Osteocyte (in vitro differentiated cells): Measurements from ENCODE around the gene GCN1. TPM values are rescaled to one million over a fixed set of nuclear protein-coding genes. Genes with fewer than 3 reads are reported as not detected.

Experiments used
- DNase-seq: peaks from one replicate; pipeline ENCODE4 v3.0.0; 2021; ENCODE audit warnings: mixed read lengths; ENCODE audit not compliant: unreplicated experiment; ENCODE audit errors: extremely low spot score
- H3K27ac Mint-ChIP-seq: one replicate; pipeline ENCODE4 v1.8.0; 2021; ENCODE audit warnings: mild to moderate bottlenecking, mixed read lengths; ENCODE audit not compliant: unreplicated experiment
- H3K27me3 Mint-ChIP-seq: one replicate; pipeline ENCODE4 v1.8.0; 2021; ENCODE audit warnings: mixed read lengths; ENCODE audit not compliant: unreplicated experiment
- H3K36me3 Mint-ChIP-seq: one replicate; pipeline ENCODE4 v1.8.0; 2021; ENCODE audit warnings: mixed read lengths; ENCODE audit not compliant: unreplicated experiment
- H3K4me1 Mint-ChIP-seq: one replicate; pipeline ENCODE4 v1.8.0; 2021; ENCODE audit warnings: mixed read lengths; ENCODE audit not compliant: unreplicated experiment
- H3K4me3 Mint-ChIP-seq: one replicate; pipeline ENCODE4 v1.8.0; 2021; ENCODE audit warnings: mild to moderate bottlenecking, moderate library complexity, mixed read lengths; ENCODE audit not compliant: unreplicated experiment
- H3K9me3 Mint-ChIP-seq: one replicate; pipeline ENCODE4 v1.8.0; 2021; ENCODE audit warnings: mixed read lengths; ENCODE audit not compliant: unreplicated experiment
- total RNA-seq: library from RNA; stranded (reverse); gene quantifications from 2 replicates; pipeline ENCODE4 v1.2.1, GENCODE V29; 2021
- TF ChIP-seq, protein P1 (sequence below): fragments of 200-600 bp; sonication (generic); IDR thresholded peaks from 2 replicates; pipeline ENCODE4 v1.5.0; 2021; ENCODE audit warnings: antibody characterized with exemption, mild to moderate bottlenecking, moderate library complexity

GCN1 gene
- total RNA-seq, 1 donor from 2014 or later: 115 TPM

DNA sequence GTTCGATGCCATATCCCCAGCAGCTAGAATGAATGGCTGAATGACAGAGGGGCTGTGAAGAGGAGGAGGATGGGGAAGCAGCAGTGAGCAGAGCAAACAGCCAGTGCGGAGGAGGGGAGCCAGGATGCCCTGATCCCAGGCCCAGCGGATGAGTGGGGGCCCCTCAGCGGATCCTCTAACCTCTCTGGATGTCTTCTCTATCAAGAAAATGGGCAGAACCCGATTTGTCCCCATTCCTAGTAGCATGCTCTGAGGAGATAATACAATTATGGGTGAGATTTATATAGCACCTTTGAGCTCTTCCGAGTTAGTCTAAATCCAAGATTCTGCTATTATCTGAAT, 36.4 kb upstream of the GCN1 start:
- Mint-ChIP-seq H3K4me3 (peak overlapping the region; percentile 46), H3K27me3 (no peaks in the 10 kb centered on the region), H3K27ac (peak overlapping the region; percentile 94), H3K36me3 (no peaks in the 10 kb centered on the region), H3K4me1 (peaks cover 89% of the 10 kb centered on the region), H3K9me3 (no peaks in the 10 kb centered on the region)
- TF ChIP-seq, protein P1, sequence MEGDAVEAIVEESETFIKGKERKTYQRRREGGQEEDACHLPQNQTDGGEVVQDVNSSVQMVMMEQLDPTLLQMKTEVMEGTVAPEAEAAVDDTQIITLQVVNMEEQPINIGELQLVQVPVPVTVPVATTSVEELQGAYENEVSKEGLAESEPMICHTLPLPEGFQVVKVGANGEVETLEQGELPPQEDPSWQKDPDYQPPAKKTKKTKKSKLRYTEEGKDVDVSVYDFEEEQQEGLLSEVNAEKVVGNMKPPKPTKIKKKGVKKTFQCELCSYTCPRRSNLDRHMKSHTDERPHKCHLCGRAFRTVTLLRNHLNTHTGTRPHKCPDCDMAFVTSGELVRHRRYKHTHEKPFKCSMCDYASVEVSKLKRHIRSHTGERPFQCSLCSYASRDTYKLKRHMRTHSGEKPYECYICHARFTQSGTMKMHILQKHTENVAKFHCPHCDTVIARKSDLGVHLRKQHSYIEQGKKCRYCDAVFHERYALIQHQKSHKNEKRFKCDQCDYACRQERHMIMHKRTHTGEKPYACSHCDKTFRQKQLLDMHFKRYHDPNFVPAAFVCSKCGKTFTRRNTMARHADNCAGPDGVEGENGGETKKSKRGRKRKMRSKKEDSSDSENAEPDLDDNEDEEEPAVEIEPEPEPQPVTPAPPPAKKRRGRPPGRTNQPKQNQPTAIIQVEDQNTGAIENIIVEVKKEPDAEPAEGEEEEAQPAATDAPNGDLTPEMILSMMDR: no peak
- no peak for DNase-seq

DNA sequence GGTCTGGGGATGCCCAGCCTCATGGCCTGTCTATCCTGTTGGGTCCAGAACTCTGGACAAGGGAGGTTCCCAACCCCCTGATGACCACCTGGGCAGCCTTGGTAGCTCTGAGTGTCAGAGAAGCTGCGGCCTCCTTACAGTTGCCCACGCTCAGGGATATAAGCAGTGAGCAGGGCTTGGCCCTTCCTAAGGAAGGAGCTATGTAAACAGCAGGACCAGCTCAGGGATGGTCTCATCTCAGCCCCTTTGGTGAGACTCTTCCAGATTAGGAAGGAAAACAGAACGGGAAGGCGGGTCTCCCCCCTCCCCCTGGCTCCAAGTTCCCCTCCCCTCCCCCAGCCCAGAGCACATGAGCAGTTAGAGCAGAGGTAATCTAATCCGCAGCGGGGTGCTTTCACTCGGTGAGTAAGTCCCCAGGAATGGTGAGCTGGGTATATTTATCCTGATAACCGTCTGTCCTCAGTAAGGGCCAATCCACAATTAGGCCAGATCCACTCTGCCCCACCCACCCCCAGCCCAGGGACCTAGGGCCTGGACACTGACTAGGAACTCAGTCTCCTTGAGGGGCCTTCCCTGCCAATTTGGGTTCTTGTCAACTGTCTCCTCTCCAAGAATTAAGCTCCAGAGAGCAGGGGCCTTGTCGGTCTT, 35.9 kb upstream of the GCN1 start:
- Mint-ChIP-seq H3K4me3 (peak overlapping the region; percentile 22), H3K9me3 (no peaks in the 10 kb centered on the region), H3K27ac (peak overlapping the region; percentile 94), H3K27me3 (no peaks in the 10 kb centered on the region), H3K4me1 (peaks cover 89% of the 10 kb centered on the region), H3K36me3 (no peaks in the 10 kb centered on the region)
- DNase-seq: no peak
- TF ChIP-seq, protein P1: no peak

DNA sequence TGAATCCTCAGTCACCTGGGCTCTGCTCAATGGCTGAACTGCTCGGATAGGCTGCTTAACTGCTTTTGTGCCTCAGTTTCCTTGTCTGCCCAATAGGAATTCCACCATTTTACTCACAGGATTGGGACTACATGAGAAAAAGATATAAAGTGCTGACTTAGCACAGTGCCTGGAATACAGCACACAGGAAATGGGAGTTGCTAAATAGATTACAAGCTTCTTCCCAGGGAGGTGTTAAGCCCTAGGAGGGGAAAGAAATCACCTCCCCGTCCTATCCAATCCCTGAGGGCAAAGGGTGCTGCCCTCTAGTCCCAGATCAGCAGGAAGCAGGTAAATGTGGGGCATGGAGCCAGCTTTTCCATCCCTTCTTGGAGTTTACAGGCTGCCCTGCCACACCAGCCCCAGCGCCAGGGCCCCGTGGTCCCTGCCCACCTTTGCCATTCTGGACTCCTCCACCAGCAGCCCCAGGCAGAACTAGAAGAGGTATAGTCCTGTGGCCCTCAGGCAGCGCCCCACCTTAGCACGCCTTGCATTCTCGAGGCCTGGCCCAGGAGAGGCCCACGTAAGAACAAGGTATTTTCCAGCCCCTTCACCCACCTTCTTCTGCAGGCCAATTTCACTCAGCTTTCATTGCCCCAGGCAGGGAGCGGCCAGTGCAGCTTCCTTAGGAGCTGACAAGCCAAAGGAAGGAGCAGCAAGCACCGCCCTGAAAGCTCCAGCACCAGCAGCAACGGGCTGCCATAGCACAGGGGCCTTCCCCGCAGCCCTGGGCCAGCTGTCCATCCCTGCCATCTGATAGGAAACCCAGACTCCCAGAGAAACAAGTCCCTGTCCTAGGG, 35.2 kb upstream of the GCN1 start:
- Mint-ChIP-seq H3K27ac (peak overlapping the region; percentile 94), H3K4me3 (peak overlapping the region; percentile 22), H3K9me3 (no peaks in the 10 kb centered on the region), H3K27me3 (no peaks in the 10 kb centered on the region), H3K36me3 (no peaks in the 10 kb centered on the region), H3K4me1 (peaks cover 89% of the 10 kb centered on the region)
- DNase-seq: no peak
- TF ChIP-seq, protein P1: no peak

DNA sequence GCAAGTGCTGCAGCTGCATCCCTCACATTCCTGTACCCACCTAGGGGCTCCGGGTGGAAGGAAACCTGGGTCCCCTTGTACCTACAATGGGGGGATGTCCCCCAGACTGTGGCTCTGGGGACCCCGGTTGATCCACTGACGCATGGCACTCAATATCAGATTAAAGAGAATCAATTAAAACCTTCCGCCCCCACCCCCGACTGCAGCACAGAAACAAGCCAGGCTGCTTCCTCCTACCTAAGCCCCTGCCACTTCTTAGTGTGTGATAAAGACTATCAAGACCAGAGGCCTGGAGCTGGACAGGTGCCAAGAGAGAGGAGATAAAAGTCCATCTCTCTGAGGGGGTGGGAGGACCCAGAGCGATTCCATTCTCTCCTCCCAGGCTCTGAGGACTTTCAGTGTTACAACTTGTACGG, 34.6 kb upstream of the GCN1 start:
- TF ChIP-seq, protein P1: no peak
- Mint-ChIP-seq H3K4me1 (peaks cover 87% of the 10 kb centered on the region), H3K36me3 (no peaks in the 10 kb centered on the region), H3K27ac (peak overlapping the region; percentile 78), H3K9me3 (no peaks in the 10 kb centered on the region), H3K27me3 (no peaks in the 10 kb centered on the region), H3K4me3 (no peak overlapping the region)
- DNase-seq: no peak
